DMS79 treated with DMSO at 0.1 percent for 48 hours (cell line): ENCODE data around the gene JARID2.

Experiments used
- DNase-seq: peaks from one replicate; lab custom pipeline; 2025; lab: John Stamatoyannopoulos, UW

The JARID2 gene

DNA sequence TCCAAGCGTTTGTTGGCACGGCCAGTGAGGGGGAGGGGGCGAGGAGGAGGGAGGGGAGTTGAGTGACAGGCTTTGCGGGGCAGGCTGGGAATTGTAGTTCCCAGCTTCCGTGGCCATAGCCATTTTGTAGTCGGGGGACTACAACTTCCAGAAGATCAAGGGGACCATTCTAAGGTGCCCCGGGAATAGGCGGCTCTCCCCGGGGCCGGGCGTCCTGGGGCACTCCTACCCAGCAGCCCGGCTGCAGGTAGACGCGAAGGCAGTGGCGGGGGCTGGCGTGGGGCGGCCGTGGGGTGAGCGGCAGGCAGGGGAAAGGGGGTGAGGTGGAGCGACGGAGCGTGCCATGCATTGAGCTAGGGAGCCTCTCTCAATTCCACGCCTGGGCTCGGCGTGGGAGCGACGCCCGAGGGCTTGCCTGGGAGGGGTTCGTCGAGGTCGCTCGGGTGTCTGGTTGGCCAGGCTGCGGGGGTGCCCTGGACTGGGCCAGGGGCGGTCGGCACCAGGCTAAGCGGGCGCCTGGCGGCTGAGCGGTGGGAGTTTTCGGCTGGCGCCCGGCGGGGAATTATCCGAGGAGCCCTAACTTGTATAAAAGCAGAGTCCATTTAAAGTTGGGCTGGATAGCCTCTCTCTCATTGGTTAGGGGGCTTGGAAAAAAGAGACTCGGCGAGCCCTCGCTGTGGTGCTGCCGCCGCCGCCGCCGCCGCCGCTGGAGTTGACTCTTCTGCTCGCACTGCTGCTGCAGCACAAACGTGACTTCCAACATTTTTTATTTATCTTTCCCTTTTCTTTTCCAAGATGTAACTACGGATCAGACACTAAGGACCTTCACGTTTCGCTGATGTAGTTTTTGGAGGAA lies at the start of gene JARID2:
JARID2 (plus strand) TSS at position 709 of the 856 bp plus-strand sequence. CDS start 471 bp downstream, outside the sequence.
- peak; percentile 62 for DNase-seq

DNA sequence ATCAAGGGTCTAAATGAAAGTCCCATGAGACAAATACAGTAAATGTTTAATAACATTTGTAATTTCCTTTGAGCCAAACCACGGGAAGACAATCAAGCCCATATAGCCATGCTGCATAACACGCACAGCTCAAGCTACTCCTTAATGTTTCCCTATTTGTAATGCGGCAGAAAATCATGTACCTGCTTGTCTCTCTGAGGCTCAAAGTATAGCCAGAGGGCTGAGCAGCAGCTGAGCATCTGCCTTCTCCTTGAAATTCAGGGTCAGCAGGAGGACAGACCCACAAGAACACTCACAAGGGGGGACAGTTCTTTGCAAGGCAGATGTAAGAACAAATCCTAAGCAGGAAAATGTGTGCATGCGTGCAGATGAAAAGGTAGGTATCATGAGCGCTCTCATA lies 45.8 kb upstream of the JARID2 start:
- no peak for DNase-seq

- no peak for DNase-seq
Measured at GRCh38 chr6:15205321-15205720, 40.5 kb upstream of the JARID2 start.

GRCh38 chr6:15206887-15207286 lies 39.0 kb upstream of the JARID2 start:
- DNase-seq: no peak

DNA sequence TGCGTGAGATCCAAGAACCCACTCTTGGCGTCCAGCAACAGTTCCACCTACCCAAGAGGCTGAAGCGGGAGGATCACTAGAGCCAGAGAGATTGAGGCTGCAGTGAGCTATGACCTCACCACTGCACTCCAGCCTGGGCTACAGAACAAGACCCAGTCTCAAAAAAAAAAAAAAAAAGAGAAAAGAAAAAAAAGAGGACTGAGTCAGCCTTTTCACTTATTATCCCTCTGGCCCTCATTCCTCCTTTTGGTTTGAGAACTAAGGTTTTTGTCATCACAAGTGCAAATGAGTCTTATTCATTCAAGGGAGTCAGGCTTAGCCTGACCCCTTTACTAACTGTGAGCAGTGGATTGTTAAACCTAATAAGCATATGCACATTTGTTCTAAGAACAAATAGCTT lies 37.9 kb upstream of the JARID2 start:
- no peak for DNase-seq

DNA sequence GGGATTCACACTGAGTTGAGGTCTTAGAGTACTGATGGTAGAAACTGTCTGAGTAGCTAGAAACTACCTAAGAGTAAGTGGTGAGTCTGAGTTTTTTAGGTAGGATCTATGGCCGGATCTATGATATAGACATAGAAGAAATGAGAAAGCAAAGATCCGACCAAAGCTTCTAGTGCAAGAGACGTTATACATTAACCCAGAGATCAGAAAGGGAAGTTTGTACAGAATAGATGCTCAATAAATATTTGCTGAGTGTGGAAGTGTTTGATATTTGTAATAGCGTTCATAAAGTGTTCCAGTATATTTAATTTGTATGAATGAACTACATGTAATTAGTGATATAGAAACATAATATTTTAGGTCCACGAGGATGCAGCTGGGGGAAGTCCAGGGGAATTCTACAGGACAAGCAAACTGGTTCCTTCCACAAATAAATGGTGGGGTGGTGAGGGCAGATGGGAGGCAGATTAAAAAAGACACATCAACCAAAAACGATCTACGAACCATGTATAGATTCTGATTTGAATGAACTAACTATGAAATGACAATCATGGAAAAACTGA lies 31.9 kb upstream of the JARID2 start:
- no peak for DNase-seq

DNA sequence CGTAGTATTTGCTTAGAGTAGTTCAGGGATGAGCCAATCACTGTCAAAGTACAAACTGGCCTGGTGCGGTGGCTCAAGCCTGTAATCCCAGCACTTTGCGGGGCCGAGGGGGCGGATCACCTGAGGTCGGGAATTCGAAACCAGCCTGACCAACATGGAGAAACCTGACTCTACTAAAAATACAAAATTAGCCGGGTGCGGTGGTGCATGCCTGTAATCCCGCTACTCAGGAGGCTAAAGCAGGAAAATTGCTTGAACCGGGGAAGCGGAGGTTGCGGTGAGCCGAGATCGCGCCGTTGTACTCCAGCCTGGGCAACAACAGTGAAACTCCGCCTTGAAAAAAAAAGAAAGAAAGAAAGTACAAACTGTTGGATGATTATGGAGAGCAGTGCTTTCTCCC lies 27.5 kb upstream of the JARID2 start:
- no peak for DNase-seq

DNA sequence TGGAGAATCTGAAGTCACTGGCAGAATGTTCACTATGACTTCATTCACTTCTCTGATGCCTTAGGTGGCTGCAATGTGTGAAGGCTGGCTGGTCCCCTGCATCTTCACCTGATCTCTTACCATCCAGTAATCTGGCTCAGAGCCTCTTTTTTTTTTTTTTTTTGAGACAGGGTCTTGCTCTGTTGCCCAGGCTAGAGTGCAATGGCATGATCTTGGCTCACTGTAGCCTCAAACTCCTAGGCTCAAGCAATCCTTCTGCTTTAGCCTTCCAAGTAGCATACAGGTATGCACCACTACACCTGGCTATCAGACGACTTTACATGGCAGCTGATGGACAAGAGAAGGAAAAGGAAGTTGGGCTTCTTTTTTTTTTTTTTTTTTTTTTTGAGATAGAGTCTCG lies 25.8 kb upstream of the JARID2 start:
- DNase-seq: no peak

DNA sequence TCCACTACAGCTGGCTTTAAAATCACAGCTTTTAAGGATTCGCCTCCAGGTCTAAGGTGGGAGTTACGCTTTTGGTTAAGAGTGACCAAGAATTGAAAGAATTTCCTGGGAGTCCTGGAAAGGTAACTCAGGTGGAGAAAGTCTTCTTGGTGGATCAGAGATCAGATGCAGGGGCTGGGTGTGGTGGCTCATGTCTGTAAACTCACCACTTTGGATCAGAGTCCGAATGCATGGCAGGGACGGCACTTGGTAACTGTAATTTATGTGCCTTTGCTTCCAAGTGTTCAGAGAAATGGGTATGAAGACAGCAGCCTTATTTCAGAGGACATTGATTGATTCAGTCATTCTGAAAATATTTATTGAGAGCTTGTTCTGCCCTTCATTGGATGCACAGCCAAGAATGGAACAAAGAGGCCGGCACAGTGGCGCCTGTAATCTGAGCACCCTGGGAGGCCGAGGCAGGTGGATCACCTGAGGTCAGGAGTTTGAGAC lies 18.0 kb upstream of the JARID2 start:
- DNase-seq: no peak

GRCh38 chr6:15230827-15231226 lies 15.0 kb upstream of the JARID2 start:
- no peak for DNase-seq

DNA sequence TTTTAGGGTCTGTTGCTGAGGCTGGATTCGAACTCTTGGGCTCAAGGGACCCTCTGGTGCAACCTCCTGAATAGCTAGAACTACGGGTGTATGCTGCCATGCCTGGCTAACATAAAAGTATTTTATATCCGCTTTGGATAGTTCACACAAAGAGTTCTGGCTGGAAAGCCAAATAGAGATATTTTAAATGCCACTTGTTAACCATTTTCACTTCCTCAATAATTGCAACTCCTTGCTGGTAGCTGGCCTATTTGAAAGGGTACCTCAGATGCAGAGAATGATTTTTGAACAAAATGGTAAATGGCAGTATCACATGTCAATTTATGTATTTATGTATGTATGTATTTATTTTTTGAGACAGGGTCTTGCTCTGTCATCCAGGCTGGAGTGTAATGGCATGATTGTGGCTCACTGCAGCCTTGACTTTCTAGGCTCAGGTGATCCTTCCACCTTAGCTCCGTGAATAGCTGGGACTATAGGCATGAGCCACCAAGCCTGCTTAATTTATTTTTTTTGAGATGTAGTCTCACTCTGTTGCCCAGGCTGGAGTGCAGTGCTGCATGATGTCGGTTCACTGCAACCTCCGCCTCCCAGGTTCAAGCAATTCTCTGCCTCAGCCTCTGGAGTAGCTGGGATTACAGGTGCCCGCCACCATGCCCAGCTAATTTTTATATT lies 12.9 kb upstream of the JARID2 start:
- no peak for DNase-seq

DNA sequence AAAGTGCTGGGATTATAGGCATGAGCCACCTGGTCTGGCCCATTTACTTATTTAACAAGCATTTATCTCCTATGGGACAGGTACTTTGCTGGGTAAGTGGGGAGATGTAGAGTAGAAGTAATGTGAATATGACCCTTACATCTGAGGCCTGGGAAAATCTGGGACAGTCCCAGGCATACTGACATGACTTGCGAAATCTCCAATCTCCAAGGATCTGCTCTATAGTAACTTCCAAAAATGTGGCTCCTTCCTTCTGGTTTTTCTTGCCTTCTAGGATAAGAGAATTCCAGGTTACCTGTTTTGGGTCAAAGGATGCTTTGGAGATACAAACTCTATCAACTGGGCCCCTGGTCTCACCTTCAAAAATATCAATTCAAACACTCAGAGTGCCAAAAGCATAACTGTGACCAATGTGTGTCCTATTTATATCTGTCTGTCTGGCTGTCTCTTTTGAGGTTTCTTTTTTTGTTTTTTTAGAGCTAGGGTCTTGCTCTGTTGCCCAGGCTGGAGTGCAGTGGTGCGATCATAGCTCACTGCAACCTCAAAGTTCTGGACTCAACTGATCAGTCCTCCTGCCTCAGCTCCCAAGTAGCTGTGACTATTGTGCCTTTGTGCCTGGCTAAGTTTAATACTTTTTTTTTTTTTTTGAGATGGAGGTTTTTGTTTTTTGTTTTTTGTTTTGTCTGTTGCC lies 11.7 kb upstream of the JARID2 start:
- DNase-seq: no peak

DNA sequence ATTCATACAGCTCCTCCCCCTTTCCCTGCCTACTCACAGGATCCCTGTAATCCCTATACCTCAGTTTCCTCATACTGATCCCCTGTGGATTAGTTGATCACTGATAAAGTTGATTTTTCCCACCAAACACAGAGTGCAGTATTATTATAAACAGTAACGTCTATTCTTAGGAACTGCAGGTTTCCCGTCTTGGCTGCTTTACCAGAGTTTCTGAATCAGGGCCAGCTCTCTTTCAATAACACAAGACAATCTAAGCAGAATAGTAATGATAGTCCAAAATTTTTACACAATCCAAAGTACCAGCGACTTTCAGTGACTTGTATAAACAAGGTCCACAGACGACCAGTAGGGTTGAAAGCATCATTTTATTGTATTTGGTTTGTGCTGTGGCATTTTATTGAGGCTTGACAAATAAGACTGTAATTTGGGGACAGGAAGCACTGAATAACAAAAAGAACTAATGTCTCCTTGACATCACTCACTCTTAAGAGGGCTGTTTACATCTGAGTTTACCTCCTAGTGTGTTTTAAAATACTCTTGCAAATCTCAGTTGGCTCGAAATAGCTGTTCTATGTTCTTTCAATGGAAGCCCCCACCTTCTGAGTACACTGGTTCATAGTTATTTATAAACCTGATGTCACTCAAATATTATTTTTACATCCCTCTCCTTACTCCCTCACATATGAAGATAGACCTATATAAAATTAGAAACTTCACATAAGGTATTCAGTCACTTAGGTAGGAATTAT lies 6.1 kb upstream of the JARID2 start:
- no peak for DNase-seq

DNA sequence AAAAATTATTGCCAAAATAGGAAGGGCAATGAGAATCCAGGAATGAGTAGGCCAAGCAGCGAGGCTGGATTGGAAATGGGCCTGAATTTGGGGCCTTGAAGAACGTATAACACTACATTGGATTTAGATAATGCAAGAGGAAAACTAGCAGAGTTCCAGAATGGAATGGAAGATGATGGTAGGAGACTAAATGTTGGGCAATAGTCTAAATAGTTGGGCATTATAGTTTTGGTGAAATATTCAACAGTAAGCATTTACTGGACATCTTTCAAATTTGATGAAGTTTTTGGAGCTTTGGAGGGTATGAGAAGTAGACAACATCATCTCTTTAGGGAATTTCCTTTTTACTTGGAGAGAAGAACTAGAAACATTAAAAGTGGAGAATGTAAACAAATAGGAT lies 3.4 kb upstream of the JARID2 start:
- no peak for DNase-seq

DNA sequence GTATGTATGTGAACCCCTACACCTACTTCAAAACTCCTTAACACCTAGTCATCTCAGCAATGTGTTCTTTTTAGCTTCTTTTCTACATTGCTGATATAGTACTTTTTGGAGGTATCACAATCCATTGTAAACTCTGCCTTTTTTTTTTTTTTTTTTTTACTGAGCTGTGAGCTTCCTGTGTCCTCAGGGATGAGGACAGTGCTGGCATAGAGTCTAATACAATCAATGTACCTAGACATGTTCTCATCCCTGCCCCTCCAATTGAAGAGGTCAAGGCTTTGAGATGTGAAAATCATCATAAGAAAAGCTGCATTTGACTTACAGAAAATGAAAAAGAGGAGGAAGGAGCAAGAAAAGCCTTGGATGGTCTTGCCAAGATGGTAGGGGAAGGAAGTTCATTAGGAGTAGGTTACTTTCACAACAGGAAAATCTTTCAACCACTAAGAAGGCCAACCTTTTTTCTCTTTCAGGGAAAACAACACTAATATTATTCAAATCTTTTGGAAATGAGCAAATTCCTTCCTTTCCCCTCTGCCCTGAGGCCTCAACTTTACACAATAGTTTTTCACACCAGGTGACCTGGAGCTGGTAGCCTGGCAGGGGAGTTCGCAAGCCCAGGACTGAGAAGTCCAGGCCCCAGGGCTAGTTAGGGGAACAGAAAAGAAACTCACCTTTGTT lies 2.8 kb upstream of the JARID2 start:
- DNase-seq: no peak

DNA sequence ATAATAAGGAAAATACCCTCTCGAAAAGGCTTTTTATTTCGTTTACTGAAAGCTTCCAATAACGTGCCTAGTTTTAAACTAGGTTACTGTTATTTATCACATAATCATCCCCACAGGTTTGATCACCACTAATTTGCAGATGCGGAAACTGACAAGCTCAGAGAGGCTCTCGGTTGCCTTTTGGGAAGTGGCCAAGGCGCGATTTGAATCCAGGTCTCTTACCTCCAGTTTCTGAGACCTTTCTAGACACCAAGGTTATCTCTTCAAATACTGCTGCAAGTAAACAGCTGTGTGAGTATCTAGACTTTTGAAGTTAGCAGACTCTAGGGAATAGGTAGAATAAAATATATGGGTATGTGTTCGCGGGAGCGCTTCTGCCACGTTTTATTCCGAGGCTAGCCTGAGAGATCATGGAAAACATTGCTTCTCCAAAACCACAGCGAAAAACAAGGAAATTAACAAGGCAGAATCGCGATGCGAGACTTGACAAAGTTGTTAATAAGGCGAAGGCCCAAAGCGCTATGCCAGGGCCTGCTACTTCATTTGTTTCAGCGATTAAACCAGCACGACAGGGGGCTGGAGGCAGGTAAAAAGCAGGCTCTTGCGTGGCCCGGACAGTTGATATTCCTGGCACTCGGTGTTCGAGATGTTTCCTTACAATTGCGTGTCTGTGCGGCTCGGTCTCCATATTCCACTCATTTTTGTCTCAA lies 1.8 kb upstream of the JARID2 start:
- DNase-seq: no peak

GRCh38 chr6:15244620-15245360 lies 1.1 kb upstream of the JARID2 start:
- DNase-seq: no peak

- DNase-seq: no peak
Measured at GRCh38 chr6:15246217-15246665, 372 bp downstream of the JARID2 start.

- DNase-seq: no peak
Measured at GRCh38 chr6:15246666-15247499, 1.0 kb downstream of the JARID2 start.
